Nephron (organoid): Measurements from ENCODE around the gene BSG.

Experiments
- H3K27ac Mint-ChIP-seq, 3 experiments: 2 replicates each; pipeline ENCODE4 v1.8.0; 2020; ENCODE audit warnings: mixed read lengths in 3 of 3, mild to moderate bottlenecking in 2 of 3, moderate library complexity in 1 of 3
- H3K27me3 Mint-ChIP-seq: 2 replicates; pipeline ENCODE4 v1.8.0; 2021; ENCODE audit warnings: low read depth, mild to moderate bottlenecking, moderate library complexity, mixed read lengths
- H3K36me3 Mint-ChIP-seq: 2 replicates; pipeline ENCODE4 v1.8.0; 2020; ENCODE audit warnings: low read depth, mixed read lengths
- H3K4me1 Mint-ChIP-seq: 2 replicates; pipeline ENCODE4 v1.8.0; 2020; ENCODE audit warnings: mixed read lengths
- H3K4me3 Mint-ChIP-seq, 3 experiments: 2 replicates each; pipeline ENCODE4 v1.8.0; 2020; ENCODE audit warnings: mild to moderate bottlenecking in 3 of 3, mixed read lengths in 3 of 3, moderate library complexity in 2 of 3
- H3K9me3 Mint-ChIP-seq: 2 replicates; pipeline ENCODE4 v1.8.0; 2020; ENCODE audit warnings: mixed read lengths
- TF ChIP-seq, protein P1 (sequence below), 3 experiments: fragments of 200-600 bp; sonication (generic); IDR thresholded peaks; one replicate each; pipeline ENCODE4 v1.5.0; 2021; ENCODE audit warnings: antibody characterized with exemption in 3 of 3; ENCODE audit not compliant: unreplicated experiment in 3 of 3

BSG gene

DNA sequence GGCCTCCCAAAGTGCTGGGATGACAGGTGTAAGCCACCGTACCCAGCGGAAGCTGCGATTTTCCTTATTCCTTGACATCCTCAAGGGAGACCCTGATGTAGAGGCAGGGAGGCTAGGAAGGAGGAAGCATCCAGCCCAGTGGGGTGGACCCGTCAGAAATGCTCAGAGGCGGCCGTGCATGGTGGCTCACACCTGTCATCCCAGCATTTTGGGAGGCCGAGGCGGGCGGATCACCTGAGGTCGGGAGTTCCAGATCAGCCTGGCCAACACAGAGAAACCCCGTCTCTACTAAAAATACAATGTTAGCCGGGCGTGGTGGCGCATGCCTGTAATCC is 17.0 kb upstream of the BSG start:
- Mint-ChIP-seq H3K36me3 (no peaks in the 10 kb centered on the region), H3K27ac (no peak overlapping the region), H3K4me3 (no peak overlapping the region), H3K27me3 (peaks cover 9% of the 10 kb centered on the region), H3K9me3 (peaks cover 2% of the 10 kb centered on the region), H3K4me1 (no peaks in the 10 kb centered on the region)
- TF ChIP-seq, protein P1, sequence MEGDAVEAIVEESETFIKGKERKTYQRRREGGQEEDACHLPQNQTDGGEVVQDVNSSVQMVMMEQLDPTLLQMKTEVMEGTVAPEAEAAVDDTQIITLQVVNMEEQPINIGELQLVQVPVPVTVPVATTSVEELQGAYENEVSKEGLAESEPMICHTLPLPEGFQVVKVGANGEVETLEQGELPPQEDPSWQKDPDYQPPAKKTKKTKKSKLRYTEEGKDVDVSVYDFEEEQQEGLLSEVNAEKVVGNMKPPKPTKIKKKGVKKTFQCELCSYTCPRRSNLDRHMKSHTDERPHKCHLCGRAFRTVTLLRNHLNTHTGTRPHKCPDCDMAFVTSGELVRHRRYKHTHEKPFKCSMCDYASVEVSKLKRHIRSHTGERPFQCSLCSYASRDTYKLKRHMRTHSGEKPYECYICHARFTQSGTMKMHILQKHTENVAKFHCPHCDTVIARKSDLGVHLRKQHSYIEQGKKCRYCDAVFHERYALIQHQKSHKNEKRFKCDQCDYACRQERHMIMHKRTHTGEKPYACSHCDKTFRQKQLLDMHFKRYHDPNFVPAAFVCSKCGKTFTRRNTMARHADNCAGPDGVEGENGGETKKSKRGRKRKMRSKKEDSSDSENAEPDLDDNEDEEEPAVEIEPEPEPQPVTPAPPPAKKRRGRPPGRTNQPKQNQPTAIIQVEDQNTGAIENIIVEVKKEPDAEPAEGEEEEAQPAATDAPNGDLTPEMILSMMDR (IDR thresholded peaks at IDR 0.05; ENCODE audit: unreplicated experiment in 3 of 3) = no peak

- TF ChIP-seq, protein P1 (IDR thresholded peaks at IDR 0.05; ENCODE audit: unreplicated experiment in 3 of 3) = no peak
- peaks cover 2% of the 10 kb centered on the region for H3K9me3 Mint-ChIP-seq
- H3K4me1 Mint-ChIP-seq = no peaks in the 10 kb centered on the region
- no peaks in the 10 kb centered on the region for H3K36me3 Mint-ChIP-seq
- no peak overlapping the region for H3K27ac Mint-ChIP-seq
- H3K27me3 Mint-ChIP-seq = peaks cover 5% of the 10 kb centered on the region
- no peak overlapping the region for H3K4me3 Mint-ChIP-seq
Measured at GRCh38 chr19:556611-557382, 15.6 kb upstream of the BSG start.

DNA sequence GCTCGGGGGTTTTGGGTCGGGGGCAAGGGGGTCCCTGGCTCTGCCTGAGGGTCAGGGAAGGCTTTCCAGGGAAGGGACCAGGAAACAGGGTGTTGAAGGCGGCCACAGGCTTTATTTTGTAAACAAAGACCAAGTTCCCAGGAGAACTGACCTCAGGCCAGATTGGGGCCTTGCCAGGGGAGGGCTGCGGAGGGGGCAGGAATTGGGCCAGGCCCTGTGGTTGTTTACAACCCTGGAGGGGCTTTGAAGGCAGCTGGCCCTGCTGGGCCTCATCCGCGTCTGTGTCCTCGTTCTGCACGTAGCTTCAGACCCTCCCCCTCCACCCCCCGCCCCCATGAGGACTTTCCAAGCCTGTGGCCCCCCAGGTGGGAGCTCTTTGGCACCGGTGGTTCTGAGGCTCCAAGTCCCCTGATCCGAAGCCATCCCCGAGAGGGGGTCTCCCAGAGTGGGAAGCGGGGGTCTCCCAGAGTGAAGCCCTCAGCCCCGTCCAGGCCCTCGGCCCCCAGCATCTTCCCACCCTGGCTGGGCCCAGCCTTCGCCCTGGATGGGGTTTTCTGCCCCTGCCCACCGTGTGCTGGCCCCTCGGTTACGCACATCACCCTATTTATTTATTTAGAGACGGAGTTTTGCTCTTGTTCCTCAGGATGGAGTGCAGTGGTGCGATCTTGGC is 13.5 kb upstream of the BSG start:
- TF ChIP-seq, protein P1 (IDR thresholded peaks at IDR 0.05; ENCODE audit: unreplicated experiment in 3 of 3) = no peak
- peaks cover 9% of the 10 kb centered on the region for H3K36me3 Mint-ChIP-seq
- no peaks in the 10 kb centered on the region for H3K27me3 Mint-ChIP-seq
- H3K27ac Mint-ChIP-seq = no peak overlapping the region
- H3K4me3 Mint-ChIP-seq = no peak overlapping the region
- H3K9me3 Mint-ChIP-seq = peaks cover 9% of the 10 kb centered on the region
- H3K4me1 Mint-ChIP-seq = no peaks in the 10 kb centered on the region

DNA sequence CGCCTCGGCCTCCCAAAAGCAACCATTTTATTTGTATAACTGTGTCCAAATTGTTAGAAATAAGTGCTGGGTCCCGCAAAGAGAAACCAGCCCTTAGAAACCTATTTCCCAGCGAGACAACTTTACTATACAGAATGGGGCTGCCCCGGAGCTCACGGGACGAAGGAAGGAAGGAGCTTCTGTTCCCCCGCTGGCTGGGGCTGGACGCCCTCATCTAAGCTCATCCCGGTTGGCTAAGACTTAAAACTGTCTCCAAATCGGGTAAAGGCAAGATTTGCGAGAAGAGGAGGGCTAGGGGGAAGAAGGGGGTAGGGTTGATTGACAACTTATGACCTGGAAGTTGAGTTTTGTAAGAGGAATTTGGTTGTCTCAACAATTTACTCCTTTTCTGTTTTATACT is 12.3 kb upstream of the BSG start:
- Mint-ChIP-seq H3K27ac (no peak overlapping the region), H3K9me3 (peaks cover 9% of the 10 kb centered on the region), H3K27me3 (no peaks in the 10 kb centered on the region), H3K36me3 (peaks cover 9% of the 10 kb centered on the region), H3K4me1 (no peaks in the 10 kb centered on the region), H3K4me3 (no peak overlapping the region)
- TF ChIP-seq, protein P1 (IDR thresholded peaks at IDR 0.05; ENCODE audit: unreplicated experiment in 3 of 3) = no peak

DNA sequence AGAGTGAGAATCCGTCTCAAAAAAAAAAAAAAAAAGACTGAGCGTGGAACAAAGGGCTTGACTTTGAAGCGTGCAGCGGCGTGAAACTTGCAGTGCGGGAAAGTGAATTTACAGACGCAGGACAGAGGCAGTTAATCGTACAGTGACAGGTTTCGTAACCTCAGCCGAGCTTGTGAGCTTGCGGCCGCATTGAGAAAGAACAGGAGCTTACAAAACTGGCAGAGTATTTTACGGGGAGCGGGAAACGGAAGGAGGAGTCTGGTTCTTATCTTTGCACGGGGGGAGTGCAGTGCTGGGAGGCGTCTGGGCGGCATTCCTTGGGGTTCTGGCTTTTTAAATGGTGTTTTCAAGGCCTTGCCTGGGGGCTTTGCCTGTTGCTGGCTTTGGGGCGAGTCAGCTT is 6.0 kb upstream of the BSG start:
- TF ChIP-seq, protein P1 (IDR thresholded peaks at IDR 0.05; ENCODE audit: unreplicated experiment in 3 of 3) = no peak
- Mint-ChIP-seq H3K4me1 (peaks cover 6% of the 10 kb centered on the region), H3K4me3 (peak overlapping the region; percentile 17 to 61 (median 60)), H3K36me3 (peaks cover 17% of the 10 kb centered on the region), H3K27me3 (peaks cover 6% of the 10 kb centered on the region), H3K27ac (peak overlapping the region; percentile 68 to 91 (median 68)), H3K9me3 (peaks cover 11% of the 10 kb centered on the region)
